SK-N-SH (cell line): ENCODE measurements around the gene RARG. TPM values are rescaled to one million over a fixed set of nuclear protein-coding genes. Genes with fewer than 3 reads are reported as not detected.
A peak's percentile ranks its signal among the peaks of the same experiment; 100 is the strongest.

Experiments used
- CTCF ChIA-PET: fragments of 300-600, 350-600 bp; formaldehyde crosslinking; extraction: SDS; loops from one replicate; lab custom pipeline; 2021; lab: Yijun Ruan, JAX
- POLR2A ChIA-PET: fragments of 350-600 bp; sonication (Branson Sonifier 250); formaldehyde crosslinking; extraction: SDS; loops from one replicate; lab custom pipeline; 2020; ENCODE audit warnings: antibody characterized with exemption, inconsistent platforms; lab: Yijun Ruan, JAX
- DNase-seq: peaks from one replicate; pipeline ENCODE4 v3.0.0; 2012
- H2AFZ ChIP-seq: fragments of 200-600 bp; sonication (generic); 2 replicates; pipeline ENCODE4 v1.8.1; 2016; ENCODE audit warnings: antibody characterized with exemption, mild to moderate bottlenecking, low read depth
- H3F3A ChIP-seq: fragments of 200-600 bp; sonication (generic); replicated peaks from 2 replicates; pipeline ENCODE3; 2016; ENCODE audit warnings: antibody characterized with exemption, mild to moderate bottlenecking; ENCODE audit not compliant: insufficient read depth
- H3K27ac ChIP-seq, 2 experiments: fragments of 200-500 bp in 1 of 2; fragments of 200-600 bp in 1 of 2; sonication (Bioruptor generic) in 1 of 2; sonication (generic), shearing (Covaris generic) in 1 of 2; 2 replicates each; pipeline versions ENCODE4 v1.5.1 to v1.6.1; 2014 to 2016; ENCODE audit warnings: low read depth in 2 of 2, inconsistent platforms in 1 of 2, low read length in 1 of 2, mild to moderate bottlenecking in 1 of 2, mixed read lengths in 1 of 2
- H3K27me3 ChIP-seq: fragments of 200-600 bp; sonication (generic), shearing (Covaris generic); 2 replicates; pipeline ENCODE4 v1.6.1; 2016; ENCODE audit warnings: mixed run types; ENCODE audit not compliant: insufficient read depth
- H3K36me3 ChIP-seq, 2 experiments: fragments of 200-500 bp in 1 of 2; fragments of 200-600 bp in 1 of 2; sonication (Bioruptor generic) in 1 of 2; sonication (generic) in 1 of 2; replicated peaks in 1 of 2; 2 replicates each; pipeline versions ENCODE3 to v1.5.1; 2014 to 2016; ENCODE audit warnings: low read length in 1 of 2, mild to moderate bottlenecking in 1 of 2; ENCODE audit not compliant: insufficient read depth in 2 of 2, control insufficient read depth in 1 of 2
- H3K4me1 ChIP-seq, 2 experiments: fragments of 200-500 bp in 1 of 2; fragments of 200-600 bp in 1 of 2; sonication (Bioruptor generic) in 1 of 2; sonication (generic), shearing (Covaris generic) in 1 of 2; 2 replicates each; pipeline versions ENCODE4 v1.5.1 to v1.6.1; 2014 to 2016; ENCODE audit warnings: low read depth in 1 of 2, low read length in 1 of 2, mixed run types in 1 of 2; ENCODE audit not compliant: insufficient read depth in 2 of 2, control insufficient read depth in 1 of 2
- H3K4me2 ChIP-seq: fragments of 200-600 bp; sonication (generic), shearing (Covaris generic); 2 replicates; pipeline ENCODE4 v1.6.1; 2017; ENCODE audit warnings: mixed run types
- H3K4me3 ChIP-seq, 2 experiments: fragments of 200-500 bp in 1 of 2; fragments of 200-600 bp in 1 of 2; sonication (Bioruptor generic) in 1 of 2; sonication (generic), shearing (Covaris generic) in 1 of 2; 2 replicates each; pipeline versions ENCODE4 v1.5.1 to v1.8.1; 2014 to 2016; ENCODE audit warnings: low read depth in 2 of 2, inconsistent platforms in 1 of 2, low read length in 1 of 2, mild to moderate bottlenecking in 1 of 2, mixed read lengths in 1 of 2, moderate library complexity in 1 of 2
- H3K79me2 ChIP-seq: fragments of 200-600 bp; sonication (generic); 2 replicates; pipeline ENCODE4 v1.8.1; 2017; ENCODE audit warnings: mild to moderate bottlenecking; ENCODE audit not compliant: insufficient read depth
- H3K9ac ChIP-seq: fragments of 200-600 bp; sonication (generic); 2 replicates; pipeline ENCODE4 v1.6.1; 2017; ENCODE audit warnings: mixed run types
- H3K9me2 ChIP-seq: fragments of 200-600 bp; sonication (generic); 2 replicates; pipeline ENCODE4 v1.6.1; 2017; ENCODE audit warnings: mixed run types
- H3K9me3 ChIP-seq: fragments of 200-600 bp; sonication (generic); 2 replicates; pipeline ENCODE4 v1.6.1; 2017; ENCODE audit warnings: mixed run types, mild to moderate bottlenecking, moderate library complexity
- H4K20me1 ChIP-seq: fragments of 200-600 bp; sonication (generic); 2 replicates; pipeline ENCODE4 v1.6.1; 2017; ENCODE audit warnings: mild to moderate bottlenecking, mixed run types; ENCODE audit not compliant: insufficient read depth
- FOXJ3 ChIP-seq: sonication (generic); formaldehyde crosslinking; IDR thresholded peaks from 2 replicates; pipeline ENCODE4 v1.5.1; 2020; ENCODE audit warnings: mild to moderate bottlenecking, missing genetic modification reagents
- FOXM1 ChIP-seq: IDR thresholded peaks from 2 replicates; pipeline ENCODE4 v1.4.0; 2012; ENCODE audit warnings: low read depth, mild to moderate bottlenecking
- MXI1 ChIP-seq: IDR thresholded peaks from 2 replicates; pipeline ENCODE4 v1.6.1; 2012; ENCODE audit warnings: mild to moderate bottlenecking, low read depth, low read length, improper control_type of control experiment
- NFIC ChIP-seq: IDR thresholded peaks from 2 replicates; pipeline ENCODE4 v1.4.0; 2012; ENCODE audit warnings: borderline replicate concordance
- NRF1 ChIP-seq: IDR thresholded peaks from 2 replicates; pipeline ENCODE4 v1.6.1; 2012; ENCODE audit warnings: low read depth, mild to moderate bottlenecking, low read length
- POLR2AphosphoS5 ChIP-seq: IDR thresholded peaks from 2 replicates; pipeline ENCODE4 v1.6.1; 2012; ENCODE audit warnings: low read depth, low read length
- RAD21 ChIP-seq: IDR thresholded peaks from 2 replicates; pipeline ENCODE4 v1.6.1; 2012; ENCODE audit warnings: mild to moderate bottlenecking, low read length
- SIN3A ChIP-seq: IDR thresholded peaks from 2 replicates; pipeline ENCODE4 v1.6.1; 2012; ENCODE audit warnings: low read depth, mild to moderate bottlenecking, low read length, moderate library complexity, borderline replicate concordance
- SMC3 ChIP-seq: IDR thresholded peaks from 2 replicates; pipeline ENCODE4 v1.6.1; 2012; ENCODE audit warnings: low read depth, low read length, improper control_type of control experiment
- TEAD4 ChIP-seq: IDR thresholded peaks from 2 replicates; pipeline ENCODE4 v1.4.0; 2012; ENCODE audit warnings: mild to moderate bottlenecking, borderline replicate concordance; ENCODE audit not compliant: insufficient read depth
- WGBS: methylation state at CpG from one replicate; pipeline ENCODE4 v1.1.6; 2017; ENCODE audit warnings: low lambda C conversion rate; 5-methylcytosine and 5-hydroxymethylcytosine counted together
- polyA plus RNA-seq, 3 experiments: library from polyadenylated mRNA; depleted of rRNA; stranded (reverse); fragments of >200 nt; gene quantifications; 2 replicates each; pipeline ENCODE4 v1.2.3, GENCODE V29; 2012
- TF ChIP-seq, protein P1 (sequence below): IDR thresholded peaks from 2 replicates; pipeline ENCODE4 v1.4.0; 2012; ENCODE audit warnings: low read depth

RARG gene
- polyA plus RNA-seq, 1 of the 3 experiments (the other 2 are of a cell fraction): 36.6 TPM

DNA sequence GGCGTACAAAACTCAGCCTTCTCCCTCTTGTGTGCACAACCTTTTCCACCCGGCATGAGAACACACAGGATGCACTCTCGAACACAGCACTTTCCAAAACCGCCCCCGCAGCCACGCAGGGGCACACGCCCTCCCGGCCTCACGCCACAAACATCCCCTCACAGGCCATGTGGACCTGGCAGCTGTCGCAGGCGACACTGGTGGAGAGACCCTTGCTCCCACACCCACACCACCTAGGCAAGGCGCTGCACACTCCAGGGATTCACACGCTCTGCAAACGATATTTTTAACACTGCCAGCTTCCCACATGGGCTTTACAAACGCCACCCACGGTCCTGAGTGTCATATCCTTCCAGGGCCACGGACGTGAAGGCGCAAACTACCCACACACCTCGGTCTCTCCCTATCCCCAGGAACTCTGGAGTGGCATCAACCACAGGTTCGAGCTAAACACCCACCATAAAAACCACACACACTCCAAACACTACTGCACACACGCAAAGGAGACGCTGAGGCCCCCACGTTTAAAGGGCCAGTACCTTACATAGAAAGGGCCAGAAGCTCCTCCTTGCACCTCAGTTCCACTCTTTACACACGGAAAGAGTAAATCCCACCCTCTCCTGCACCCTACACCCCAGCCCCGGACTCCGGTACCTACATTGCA is 12.6 kb downstream of the RARG start:
- peaks cover 3 to 4% of the 10 kb centered on the region in 2 experiments for H3K36me3 ChIP-seq
- H3K9ac ChIP-seq: peak overlapping the region; percentile 61; the same call in 1 of the 2 replicates
- peak overlapping the region; percentile 35 to 99; a peak in 1 of 4 replicates for H3K27ac ChIP-seq
- POLR2A ChIA-PET: interaction anchor here (0.8 to 2.6 kb wide), 3 partner anchors 25 to 76 kb away, joined by 3 to 16 read pairs (median 5); partner anchors contain the start of gene PFDN5
- peaks cover 5% of the 10 kb centered on the region; the same call in 1 of the 2 replicates for H4K20me1 ChIP-seq
- no peaks in the 10 kb centered on the region for H3K9me2 ChIP-seq
- H3K27me3 ChIP-seq: no peaks in the 10 kb centered on the region
- peaks cover 44% of the 10 kb centered on the region in 2 experiments for H3K4me1 ChIP-seq
- H3K79me2 ChIP-seq: peaks cover 40% of the 10 kb centered on the region
- TF ChIP-seq, protein P1, sequence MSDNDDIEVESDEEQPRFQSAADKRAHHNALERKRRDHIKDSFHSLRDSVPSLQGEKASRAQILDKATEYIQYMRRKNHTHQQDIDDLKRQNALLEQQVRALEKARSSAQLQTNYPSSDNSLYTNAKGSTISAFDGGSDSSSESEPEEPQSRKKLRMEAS: 0 out of 2 replicates have a peak, but pooled peaks have one; percentile 4
- TF ChIP-seq MXI1 (peak; percentile 45), NRF1 (no peak)
- 51% methylated on average over 27 of the region's 27 CpGs for WGBS
- H3K4me2 ChIP-seq: peak overlapping the region; percentile 80
- peaks cover 37% of the 10 kb centered on the region for H3F3A ChIP-seq
- CTCF ChIA-PET: interaction anchor here (0.9 to 14.8 kb wide), 11 partner anchors 10 to 154 kb away, joined by 3 to 363 read pairs (median 6); partner anchors contain the start of genes ESPL1, MYG1 and PFDN5
- DNase-seq: no peak
- no peaks in the 10 kb centered on the region for H3K9me3 ChIP-seq
- H2AFZ ChIP-seq: no peak overlapping the region
- peak overlapping the region; percentile 54 to 75 for H3K4me3 ChIP-seq

GRCh38 chr12:53218551-53219291 is 13.3 kb downstream of the RARG start:
- H3K27ac ChIP-seq: no peak overlapping the region
- TF ChIP-seq POLR2AphosphoS5 (no peak), NFIC (no peak), FOXJ3 (no peak), SIN3A (no peak), FOXM1 (no peak), SMC3 (no peak), TEAD4 (no peak), RAD21 (no peak)
- TF ChIP-seq, all 33 proteins: peak for 0
- Histone ChIP-seq H4K20me1 (peaks cover 5% of the 10 kb centered on the region; the same call in 1 of the 2 replicates), H3K4me2 (peak overlapping the region; percentile 80), H2AFZ (no peak overlapping the region), H3K36me3 (peaks cover 3 to 8% of the 10 kb centered on the region in 2 experiments), H3K4me1 (peaks cover 37% of the 10 kb centered on the region in 2 experiments), H3K79me2 (peaks cover 40% of the 10 kb centered on the region), H3K9me2 (no peaks in the 10 kb centered on the region), H3K9me3 (no peaks in the 10 kb centered on the region), H3F3A (peaks cover 31% of the 10 kb centered on the region), H3K9ac (peak overlapping the region; percentile 61; the same call in 1 of the 2 replicates), H3K27me3 (no peaks in the 10 kb centered on the region), H3K4me3 (peak overlapping the region; percentile 54 to 75; a peak in 2 of 4 replicates)
- ChIA-PET POLR2A (interaction anchor here (0.8 to 2.6 kb wide), 3 partner anchors 26 to 77 kb away, joined by 3 to 16 read pairs (median 5); partner anchors contain the start of gene PFDN5), CTCF (interaction anchor here (0.9 to 14.8 kb wide), 8 partner anchors 10 to 72 kb away, joined by 3 to 363 read pairs (median 8); partner anchors contain the start of genes ESPL1, MYG1 and PFDN5)
- 93% methylated on average over 28 of the region's 30 CpGs for WGBS
- DNase-seq: no peak
